Measurements from ENCODE around the gene MRGPRX3. TPM values are rescaled to one million over a fixed set of nuclear protein-coding genes. Genes with fewer than 3 reads are reported as not detected.

The MRGPRX3 gene
- total and polyA plus RNA-seq, 12 donors: not detected

DNA sequence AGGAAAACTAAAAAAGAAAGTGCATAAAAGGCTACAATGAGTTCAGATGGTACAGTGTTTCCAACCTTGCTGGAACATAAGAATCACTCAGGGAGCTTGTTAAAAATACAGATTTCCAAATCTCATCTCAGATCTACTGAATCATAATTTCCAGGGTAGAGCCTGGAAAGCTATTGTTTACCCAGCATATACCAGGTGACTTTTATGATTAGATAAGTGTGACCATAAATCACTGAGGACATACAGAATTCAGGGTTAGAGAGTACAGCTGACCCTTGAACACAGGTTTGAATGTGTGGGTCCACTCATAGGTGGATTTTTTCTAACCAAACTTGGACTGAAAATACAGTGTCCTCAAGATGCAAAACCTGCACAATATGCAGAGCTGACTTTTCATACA is 38.4 kb upstream of the MRGPRX3 start:
- Histone ChIP-seq H3K27ac (no peak overlapping the region), H3K4me1 (replicated peaks in 1 of 2) (no peaks in the 10 kb centered on the region), H3K27me3 (no peaks in the 10 kb centered on the region), H3K36me3 (replicated peaks in 1 of 2) (peaks cover 0 to 37% of the 10 kb centered on the region in 2 donors), H3K4me3 (no peak overlapping the region), H3K9me3 (replicated peaks in 1 of 3) (no peaks in the 10 kb centered on the region)
- TF ChIP-seq POLR2A (IDR thresholded peaks at IDR 0.05): no peak
- TF ChIP-seq, protein P1, sequence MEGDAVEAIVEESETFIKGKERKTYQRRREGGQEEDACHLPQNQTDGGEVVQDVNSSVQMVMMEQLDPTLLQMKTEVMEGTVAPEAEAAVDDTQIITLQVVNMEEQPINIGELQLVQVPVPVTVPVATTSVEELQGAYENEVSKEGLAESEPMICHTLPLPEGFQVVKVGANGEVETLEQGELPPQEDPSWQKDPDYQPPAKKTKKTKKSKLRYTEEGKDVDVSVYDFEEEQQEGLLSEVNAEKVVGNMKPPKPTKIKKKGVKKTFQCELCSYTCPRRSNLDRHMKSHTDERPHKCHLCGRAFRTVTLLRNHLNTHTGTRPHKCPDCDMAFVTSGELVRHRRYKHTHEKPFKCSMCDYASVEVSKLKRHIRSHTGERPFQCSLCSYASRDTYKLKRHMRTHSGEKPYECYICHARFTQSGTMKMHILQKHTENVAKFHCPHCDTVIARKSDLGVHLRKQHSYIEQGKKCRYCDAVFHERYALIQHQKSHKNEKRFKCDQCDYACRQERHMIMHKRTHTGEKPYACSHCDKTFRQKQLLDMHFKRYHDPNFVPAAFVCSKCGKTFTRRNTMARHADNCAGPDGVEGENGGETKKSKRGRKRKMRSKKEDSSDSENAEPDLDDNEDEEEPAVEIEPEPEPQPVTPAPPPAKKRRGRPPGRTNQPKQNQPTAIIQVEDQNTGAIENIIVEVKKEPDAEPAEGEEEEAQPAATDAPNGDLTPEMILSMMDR (IDR thresholded peaks at IDR 0.05): no peak
- no peak for DNase-seq
- intact Hi-C loops (cut with DNase I): no loop called here

- no peak for DNase-seq
- H3K4me3 ChIP-seq: no peak overlapping the region
- TF ChIP-seq, protein P1 (IDR thresholded peaks at IDR 0.05): no peak
- TF ChIP-seq POLR2A (IDR thresholded peaks at IDR 0.05): no peak
- no peaks in the 10 kb centered on the region for H3K27me3 ChIP-seq
- H3K27ac ChIP-seq: no peak overlapping the region
- peaks cover 0 to 5% of the 10 kb centered on the region in 2 donors for H3K36me3 ChIP-seq (replicated peaks in 1 of 2)
- intact Hi-C loops (cut with DNase I): loop anchor here in 1 of 2 donors (10.0 kb wide), 1 partner anchor 106 kb away; no protein-coding TSS in a partner anchor
- peaks cover 4 to 15% of the 10 kb centered on the region in 2 donors for H3K4me1 ChIP-seq (replicated peaks in 1 of 2)
- no peaks in the 10 kb centered on the region for H3K9me3 ChIP-seq (replicated peaks in 1 of 3)
- 49 to 84% (median 78%) methylated on average over 6 of the region's 6 CpGs for WGBS, 4 donors
Observed at GRCh38 chr11:18100926-18101656, 31.3 kb upstream of the MRGPRX3 start.

- WGBS, 4 donors: 20 to 36% (median 24%) methylated on average over 21 to 29 of the region's 29 CpGs
- no peaks in the 10 kb centered on the region for H3K9me3 ChIP-seq (replicated peaks in 1 of 3)
- TF ChIP-seq, protein P1 (IDR thresholded peaks at IDR 0.05): no peak
- no peak for TF ChIP-seq POLR2A (IDR thresholded peaks at IDR 0.05)
- intact Hi-C loops (cut with DNase I): loop anchor here in 1 of 2 donors (10.0 kb wide), 1 partner anchor 110 kb away; no protein-coding TSS in a partner anchor
- H3K27ac ChIP-seq: peak overlapping the region in 1 of 5 donors; percentile 21
- peaks cover 0 to 5% of the 10 kb centered on the region in 2 donors for H3K36me3 ChIP-seq (replicated peaks in 1 of 2)
- DNase-seq: no peak
- H3K4me1 ChIP-seq (replicated peaks in 1 of 2): peaks cover 4 to 15% of the 10 kb centered on the region in 2 donors
- no peaks in the 10 kb centered on the region for H3K27me3 ChIP-seq
- peak overlapping the region; percentile 60 to 86 (median 73) for H3K4me3 ChIP-seq
Observed at GRCh38 chr11:18105086-18105801, 27.1 kb upstream of the MRGPRX3 start.

- Histone ChIP-seq H3K4me3 (peak within 1 kb of the TSS; percentile 60 to 86 (median 73)), H3K27ac (peak within 1 kb of the TSS in 1 of 5 donors; percentile 21), H3K9me3 (replicated peaks in 1 of 3) (no peaks in the 10 kb centered on the region), H3K4me1 (replicated peaks in 1 of 2) (peaks cover 4 to 15% of the 10 kb centered on the region in 2 donors), H3K27me3 (no peaks in the 10 kb centered on the region), H3K36me3 (replicated peaks in 1 of 2) (peaks cover 0 to 5% of the 10 kb centered on the region in 2 donors)
- DNase-seq: peak; percentile 80 to 89 (median 85)
- TF ChIP-seq, protein P1 (IDR thresholded peaks at IDR 0.05): peak; percentile 34 to 60 (median 52)
- peak; percentile 18 to 28 for TF ChIP-seq POLR2A (IDR thresholded peaks at IDR 0.05)
- WGBS, 4 donors: 5 to 31% (median 15%) methylated on average over 7 to 48 of the region's 48 CpGs
- intact Hi-C loops (cut with DNase I): loop anchor here in 1 of 2 donors (10.0 kb wide), 1 partner anchor 111 kb away; no protein-coding TSS in a partner anchor
Observed at GRCh38 chr11:18105802-18106574, 26.4 kb upstream of the MRGPRX3 start, which contains the start of gene SAAL1. TSS of gene SAAL1 (minus strand) at chr11:18106082. CDS start at chr11:18106041, 41 bp downstream.
